DMS79 (cell line): ENCODE measurements around the gene FAM228B.

Experiments
- DNase-seq: peaks from one replicate; lab custom pipeline; 2025; lab: John Stamatoyannopoulos, UW

The FAM228B gene

DNA sequence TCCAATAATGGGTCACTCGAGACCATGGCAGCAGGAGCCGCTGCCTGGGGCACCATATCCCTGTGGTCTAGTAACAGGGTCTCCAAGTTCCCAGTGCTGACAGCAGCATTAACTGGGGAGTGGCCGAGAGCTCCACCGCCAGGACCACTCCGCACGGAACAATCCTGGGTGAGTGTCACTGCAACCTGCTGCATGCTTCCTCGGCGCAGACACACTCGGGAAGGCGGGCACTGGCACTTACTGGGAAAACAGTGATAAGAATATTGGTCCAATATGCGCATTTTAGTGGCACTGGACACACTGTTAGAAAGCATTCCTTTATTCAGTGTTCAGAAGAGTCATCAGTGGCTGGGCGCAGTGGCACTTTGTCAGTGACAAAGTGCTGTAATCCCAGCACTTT lies 81.2 kb downstream of the FAM228B start:
- no peak for DNase-seq

DNA sequence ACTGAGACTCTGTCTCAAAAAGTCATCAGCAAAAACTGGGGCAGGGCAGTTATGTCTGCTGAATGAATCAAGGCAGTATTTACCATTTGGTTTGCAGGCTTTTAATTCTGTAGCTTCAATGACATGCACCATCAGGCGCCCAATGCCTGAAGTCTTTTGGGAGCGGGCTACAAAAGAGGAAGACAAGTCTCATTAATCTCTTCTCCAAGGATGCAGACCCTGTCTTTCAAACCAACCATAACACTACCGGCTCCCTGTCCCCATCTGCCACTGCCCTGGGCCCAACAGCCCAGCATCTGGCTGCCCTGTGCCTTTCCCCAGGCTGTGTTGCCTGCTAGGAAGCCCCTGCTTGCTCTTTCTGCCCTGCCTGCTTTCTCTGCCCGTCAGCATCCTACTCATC lies 81.9 kb downstream of the FAM228B start:
- no peak for DNase-seq

DNA sequence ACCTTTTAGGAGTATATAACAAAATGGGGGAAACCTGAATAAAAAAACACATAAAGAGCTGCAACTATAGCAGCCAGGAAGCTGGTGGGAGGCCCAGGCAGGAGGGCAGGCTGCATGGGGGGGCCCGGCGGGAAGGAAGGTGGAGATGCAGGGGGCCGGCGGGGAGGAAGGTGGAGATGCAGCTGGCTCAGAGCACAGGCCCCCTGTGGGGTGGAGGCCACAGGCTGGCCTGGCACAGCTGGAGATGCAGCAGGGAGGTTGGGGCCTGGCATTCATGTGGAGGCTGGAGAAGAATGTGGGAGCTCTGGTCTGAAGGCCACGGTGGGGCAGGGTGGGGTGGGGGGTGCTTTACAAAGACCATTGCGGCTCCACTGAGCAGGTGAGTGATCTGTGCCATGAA lies 83.0 kb downstream of the FAM228B start:
- DNase-seq: no peak

DNA sequence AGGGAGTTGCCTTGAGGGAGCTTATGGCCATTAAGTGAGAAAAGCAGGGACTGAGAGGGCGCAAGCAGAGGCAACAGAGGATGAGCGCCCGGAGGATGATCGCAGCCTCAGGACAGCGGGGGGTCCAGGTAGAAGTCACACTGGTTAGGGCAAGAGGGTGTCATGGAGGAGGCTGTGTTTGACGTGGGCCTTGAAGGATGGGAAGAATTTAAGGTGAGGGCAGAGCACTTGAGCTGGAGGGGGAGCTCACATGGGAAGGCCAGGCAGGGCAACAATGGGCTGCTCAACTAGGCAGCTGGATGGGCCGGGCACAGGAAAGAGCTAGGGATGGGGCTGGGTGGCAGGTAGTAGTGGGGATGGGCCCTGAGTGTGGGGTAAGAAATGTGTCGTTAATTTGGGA lies 83.4 kb downstream of the FAM228B start:
- no peak for DNase-seq

DNA sequence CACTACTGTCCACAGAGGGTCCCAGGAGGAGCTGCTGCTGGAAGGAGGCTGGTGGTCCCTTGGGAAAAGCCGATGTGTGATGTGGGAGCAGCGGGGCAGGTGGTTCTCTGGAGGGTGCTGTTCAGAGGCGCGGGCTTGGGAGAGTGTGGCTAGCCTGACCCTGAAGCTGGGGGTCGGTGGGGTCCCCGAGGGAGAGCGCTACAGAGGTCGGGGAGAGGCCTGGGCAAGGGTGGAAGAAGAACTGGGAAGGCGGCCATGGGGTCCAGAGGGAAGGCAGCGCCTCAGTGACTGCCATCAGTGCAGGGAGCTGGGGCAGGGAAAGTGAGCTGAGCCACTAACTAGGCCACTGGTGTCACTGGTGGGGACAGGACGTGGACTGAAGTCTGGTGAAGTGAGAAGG lies 84.1 kb downstream of the FAM228B start:
- no peak for DNase-seq

DNA sequence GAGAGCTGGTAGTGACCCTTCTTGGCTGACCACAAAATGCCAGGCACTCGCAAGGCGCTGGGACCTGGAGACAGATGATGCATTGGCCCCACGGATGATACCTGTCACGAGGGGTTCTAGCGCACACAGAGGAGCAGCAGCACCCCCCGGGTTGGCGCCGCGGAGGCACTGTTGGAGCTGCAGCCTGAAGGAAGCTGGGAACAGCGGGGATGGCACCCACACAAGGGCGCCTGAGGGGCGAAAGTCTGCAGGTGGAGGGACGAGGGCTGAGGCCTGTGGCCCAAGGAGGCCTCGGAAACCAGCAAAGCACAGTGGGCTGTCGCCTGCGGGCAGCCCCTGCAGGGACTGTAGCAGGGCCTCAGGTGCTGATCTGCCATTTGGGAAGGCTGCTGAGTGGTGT lies 85.2 kb downstream of the FAM228B start:
- DNase-seq: no peak

DNA sequence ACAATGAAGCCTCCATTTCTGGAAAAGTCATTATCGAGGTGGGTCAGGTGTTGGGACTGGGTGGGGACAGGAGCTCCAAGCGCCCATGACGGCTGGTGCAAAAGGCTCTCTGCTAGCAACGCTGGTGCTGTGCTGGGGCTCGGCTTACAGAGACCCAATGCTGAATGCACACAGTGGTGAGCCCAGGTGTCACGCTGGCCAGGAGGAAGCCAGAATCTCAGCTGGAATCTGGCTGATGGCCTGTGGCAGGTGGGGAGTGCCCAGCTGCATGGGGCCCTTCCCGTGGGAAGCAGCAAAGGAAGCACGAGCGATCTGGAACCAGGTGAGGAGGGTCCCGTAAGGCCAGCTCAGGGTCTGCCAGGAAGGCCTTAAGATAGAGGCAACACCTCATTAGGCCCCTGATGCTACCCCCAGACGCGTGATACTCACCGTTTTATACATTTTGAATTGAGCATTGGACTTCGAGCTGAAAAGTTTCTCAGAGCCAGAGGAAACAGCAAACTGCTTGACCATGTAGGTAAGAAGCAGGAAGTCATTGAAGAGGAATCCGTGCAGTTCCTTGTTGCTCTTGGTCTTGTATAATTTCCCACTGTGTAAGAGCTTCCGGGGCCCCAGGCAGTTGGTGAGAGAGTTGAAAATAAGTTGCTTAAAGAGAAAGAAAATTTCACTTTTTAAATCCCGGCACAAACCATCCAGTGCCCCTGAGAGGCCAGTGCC lies 86.3 kb downstream of the FAM228B start:
- no peak for DNase-seq

DNA sequence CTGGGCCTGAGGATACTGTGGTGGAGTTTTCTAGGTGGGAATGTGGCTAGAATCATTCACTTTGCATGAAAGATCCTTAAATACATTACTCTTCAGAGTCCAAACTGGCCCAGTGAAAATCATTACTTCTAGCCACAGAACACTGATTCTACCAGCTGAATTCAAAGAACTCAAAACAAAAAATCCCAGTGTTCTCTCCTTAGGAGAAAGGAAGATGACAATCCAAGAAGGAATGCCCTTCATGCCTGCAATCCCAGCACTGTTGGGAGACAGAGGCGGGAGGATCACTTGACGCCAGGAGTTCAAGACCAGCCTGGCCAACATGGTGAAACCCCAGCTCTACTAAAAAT lies 86.8 kb downstream of the FAM228B start:
- DNase-seq: no peak

DNA sequence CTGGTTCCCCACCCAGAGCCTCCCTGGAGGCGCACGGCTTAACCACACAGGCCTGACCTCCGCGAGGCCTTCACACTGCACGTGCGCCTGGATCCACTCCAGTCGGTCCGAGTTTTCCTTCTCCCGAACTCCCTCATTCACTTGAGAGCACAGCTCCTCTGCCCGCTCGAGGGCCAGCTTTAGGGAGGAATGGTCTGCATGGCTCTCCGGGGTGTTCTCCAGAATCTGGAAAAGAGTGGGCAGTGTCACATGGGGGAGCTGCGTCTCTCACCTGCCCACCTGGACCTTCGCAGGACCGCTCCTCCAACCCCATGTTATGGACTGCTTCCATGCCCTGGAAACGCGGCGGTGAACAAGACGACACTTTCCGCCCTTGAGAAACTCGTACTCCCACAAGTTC lies 87.5 kb downstream of the FAM228B start:
- no peak for DNase-seq

DNA sequence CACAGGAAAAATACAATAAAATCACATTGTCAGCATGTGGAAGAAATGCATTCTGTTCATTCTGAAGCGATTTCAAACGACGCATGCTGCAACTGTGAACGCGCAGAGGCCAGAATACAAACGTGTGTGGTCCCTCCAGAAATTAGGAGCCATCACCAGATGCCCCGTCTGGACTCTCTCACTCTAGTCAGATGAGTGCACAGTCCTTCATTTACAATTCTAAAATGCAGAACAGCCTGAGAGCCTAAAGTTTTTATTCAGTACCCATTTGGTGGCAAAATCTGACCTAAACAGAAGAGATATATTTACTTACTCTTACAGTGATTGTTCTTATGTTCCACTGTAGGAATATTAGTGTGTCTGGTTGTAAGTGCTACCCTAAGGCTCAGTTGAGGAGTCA lies 88.1 kb downstream of the FAM228B start:
- DNase-seq: no peak

DNA sequence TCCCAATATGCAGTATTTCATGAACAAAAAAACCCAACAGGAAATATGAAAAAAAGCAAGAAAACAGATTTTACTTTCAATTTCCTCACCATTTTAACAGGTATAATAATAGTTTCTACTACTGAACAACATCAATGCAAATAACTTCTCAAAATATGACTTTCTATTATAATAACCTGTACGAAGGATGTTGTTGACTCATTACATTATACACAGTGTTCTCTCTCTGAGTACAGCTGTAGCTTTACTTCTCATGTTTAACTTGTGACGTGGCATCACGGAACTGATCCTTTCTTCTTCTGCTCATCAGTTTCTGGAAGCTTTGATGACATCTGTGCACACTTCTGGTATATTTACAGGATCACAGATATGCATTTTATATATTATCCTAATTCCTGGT lies 91.6 kb downstream of the FAM228B start:
- DNase-seq: no peak
